H1 (cell line): ENCODE measurements around the gene EIF2B1. TPM values are rescaled to one million over a fixed set of nuclear protein-coding genes. Genes with fewer than 3 reads are reported as not detected.

Experiments
- CTCF ChIA-PET: fragments of 300-600 bp; sonication (Branson Sonifier 250); formaldehyde crosslinking; loops from one replicate; lab custom pipeline; 2021; ENCODE audit not compliant: partially characterized antibody; lab: Charles Lee
- POLR2A ChIA-PET: fragments of 300-600 bp; sonication (Branson Sonifier 250); formaldehyde crosslinking; loops from one replicate; lab custom pipeline; 2021; ENCODE audit warnings: inconsistent platforms; ENCODE audit not compliant: partially characterized antibody; lab: Charles Lee
- DNase-seq, 2 experiments: peaks; one replicate each; pipeline versions ENCODE4 v3.0.0 to v3.0.0-alpha.2; 2010 to 2022; ENCODE audit warnings: low spot score in 2 of 2, low read depth in 1 of 2, mixed read lengths in 1 of 2
- FAIRE-seq: peaks from 2 replicates; lab custom pipeline; 2011; peaks lifted over from hg19 to GRCh38; lab: Jason Lieb, UNC
- H2AFZ ChIP-seq: 2 replicates; pipeline ENCODE4 v1.8.1; 2012; ENCODE audit warnings: low read length, inconsistent platforms
- H2AK5ac ChIP-seq: 2 replicates; pipeline ENCODE4 v1.6.1; 2013; ENCODE audit warnings: low read depth, low read length
- H2BK120ac ChIP-seq: replicated peaks from 2 replicates; pipeline ENCODE3; 2013; ENCODE audit warnings: low read depth, low read length, inconsistent platforms
- H2BK12ac ChIP-seq: 2 replicates; pipeline ENCODE4 v1.6.1; 2013; ENCODE audit warnings: low read depth, low read length
- H2BK15ac ChIP-seq: 2 replicates; pipeline ENCODE4 v1.6.1; 2013; ENCODE audit warnings: low read length
- H2BK20ac ChIP-seq: 2 replicates; pipeline ENCODE4 v1.6.1; 2013; ENCODE audit warnings: low read length
- H2BK5ac ChIP-seq: 2 replicates; pipeline ENCODE4 v1.6.1; 2013; ENCODE audit warnings: low read depth, low read length
- H3K14ac ChIP-seq: 2 replicates; pipeline ENCODE4 v1.6.1; 2013; ENCODE audit warnings: inconsistent platforms; ENCODE audit not compliant: insufficient read length
- H3K18ac ChIP-seq: 2 replicates; pipeline ENCODE4 v1.6.1; 2013; ENCODE audit warnings: low read length; ENCODE audit errors: extremely low read depth
- H3K23ac ChIP-seq: 2 replicates; pipeline ENCODE4 v1.6.1; 2013; ENCODE audit warnings: inconsistent platforms; ENCODE audit not compliant: insufficient read length
- H3K23me2 ChIP-seq: 2 replicates; pipeline ENCODE4 v1.6.1; 2013; ENCODE audit warnings: low read depth, low read length
- H3K27ac ChIP-seq: 2 replicates; pipeline ENCODE4 v1.6.1; 2011; ENCODE audit warnings: low read depth, low read length, inconsistent platforms
- H3K27me3 ChIP-seq, 4 experiments: replicated peaks in 1 of 4; 1 replicate in 1 of 4; 2 replicates in 3 of 4; pipeline versions ENCODE4 v1.6.1 to v1.8.1; 2011 to 2013; ENCODE audit warnings: low read length in 3 of 4, mild to moderate bottlenecking in 3 of 4, inconsistent platforms in 2 of 4, mixed read lengths in 2 of 4, moderate library complexity in 1 of 4; ENCODE audit not compliant: control insufficient read depth in 3 of 4, insufficient read depth in 3 of 4; ENCODE audit errors: extremely low read depth in 1 of 4
- H3K36me3 ChIP-seq, 4 experiments: 2 replicates each; pipeline versions ENCODE4 v1.6.1 to v1.8.1; 2011 to 2013; ENCODE audit warnings: mild to moderate bottlenecking in 4 of 4, low read length in 3 of 4, moderate library complexity in 2 of 4, control low read depth in 1 of 4, inconsistent platforms in 1 of 4; ENCODE audit not compliant: insufficient read depth in 4 of 4, control insufficient read depth in 2 of 4
- H3K4ac ChIP-seq: replicated peaks from 2 replicates; pipeline ENCODE3; 2013; ENCODE audit warnings: low read length, low read depth, mixed read lengths, inconsistent platforms; ENCODE audit not compliant: insufficient read length
- H3K4me1 ChIP-seq, 4 experiments: replicated peaks in 1 of 4; 1 replicate in 1 of 4; 2 replicates in 3 of 4; pipeline versions ENCODE4 v1.6.1 to v1.8.1; 2011 to 2013; ENCODE audit warnings: low read length in 3 of 4, inconsistent platforms in 2 of 4, mixed read lengths in 1 of 4; ENCODE audit not compliant: insufficient read depth in 4 of 4, control insufficient read depth in 3 of 4
- H3K4me2 ChIP-seq, 2 experiments: 2 replicates each; pipeline versions ENCODE4 v1.6.1 to v1.8.1; 2011 to 2013; ENCODE audit warnings: low read depth in 2 of 2, low read length in 2 of 2, control low read depth in 1 of 2, inconsistent platforms in 1 of 2, mild to moderate bottlenecking in 1 of 2; ENCODE audit not compliant: insufficient read depth in 1 of 2
- H3K4me3 ChIP-seq, 4 experiments: fragments of 200-600, 300-600 bp in 1 of 4; sonication (generic), shearing (Covaris generic), sonication (Bioruptor Twin) in 1 of 4; 2 replicates each; pipeline versions ENCODE4 v1.5.1 to v1.8.1; 2011 to 2016; ENCODE audit warnings: low read length in 4 of 4, low read depth in 3 of 4, control low read depth in 2 of 4, inconsistent platforms in 2 of 4, mild to moderate bottlenecking in 2 of 4, mixed read lengths in 1 of 4, moderate library complexity in 1 of 4; ENCODE audit not compliant: insufficient read depth in 2 of 4; ENCODE audit errors: extremely low read depth in 1 of 4
- H3K56ac ChIP-seq: replicated peaks from 2 replicates; pipeline ENCODE3; 2013; ENCODE audit warnings: low read depth, mild to moderate bottlenecking, mixed read lengths, low read length, inconsistent platforms; ENCODE audit not compliant: insufficient read length
- H3K79me1 ChIP-seq: 2 replicates; pipeline ENCODE4 v1.6.1; 2013; ENCODE audit warnings: low read depth, low read length, control low read depth
- H3K79me2 ChIP-seq, 2 experiments: 2 replicates each; pipeline versions ENCODE4 v1.6.1 to v1.8.1; 2012 to 2013; ENCODE audit warnings: low read length in 2 of 2, mild to moderate bottlenecking in 2 of 2, inconsistent platforms in 1 of 2; ENCODE audit not compliant: insufficient read depth in 2 of 2, control insufficient read depth in 1 of 2
- H3K9ac ChIP-seq, 4 experiments: replicated peaks in 1 of 4; 1 replicate in 1 of 4; 2 replicates in 3 of 4; pipeline versions ENCODE4 v1.6.1 to v1.8.1; 2011 to 2013; ENCODE audit warnings: low read depth in 3 of 4, low read length in 3 of 4, control low read depth in 2 of 4, mild to moderate bottlenecking in 2 of 4, moderate library complexity in 2 of 4, inconsistent platforms in 1 of 4; ENCODE audit errors: extremely low read depth in 1 of 4
- H3K9me3 ChIP-seq, 2 experiments: 2 replicates each; pipeline versions ENCODE4 v1.6.1 to v1.8.1; 2012 to 2013; ENCODE audit warnings: mild to moderate bottlenecking in 2 of 2, moderate library complexity in 2 of 2, control low read depth in 1 of 2, inconsistent platforms in 1 of 2, low read depth in 1 of 2, low read length in 1 of 2, mixed read lengths in 1 of 2; ENCODE audit not compliant: insufficient read depth in 2 of 2
- H4K20me1 ChIP-seq, 2 experiments: replicated peaks in 1 of 2; 2 replicates each; pipeline versions ENCODE3 to v1.8.1; 2011 to 2013; ENCODE audit warnings: inconsistent platforms in 2 of 2, low read length in 2 of 2, mild to moderate bottlenecking in 1 of 2; ENCODE audit not compliant: insufficient read depth in 2 of 2, control insufficient read depth in 1 of 2
- H4K5ac ChIP-seq: 2 replicates; pipeline ENCODE4 v1.6.1; 2013; ENCODE audit warnings: low read length, low read depth, mixed read lengths, inconsistent platforms; ENCODE audit not compliant: insufficient read length
- H4K8ac ChIP-seq: 2 replicates; pipeline ENCODE4 v1.8.0; 2013; ENCODE audit warnings: mild to moderate bottlenecking, moderate library complexity, low read length, inconsistent platforms; ENCODE audit not compliant: insufficient read depth; ENCODE audit errors: extremely low read depth
- H4K91ac ChIP-seq: replicated peaks from 2 replicates; pipeline ENCODE3; 2013; ENCODE audit warnings: low read length, mixed read lengths, inconsistent platforms; ENCODE audit not compliant: insufficient read length
- CBX5 ChIP-seq: fragments of 300-800, 300-1000 bp; sonication (generic); IDR thresholded peaks from 2 replicates; pipeline ENCODE4 v1.7.1; 2016; ENCODE audit warnings: antibody characterized with exemption, low read length, low read depth
- WGBS, 2 experiments: shearing (Covaris generic) in 1 of 2; methylation state at CpG; one replicate each; pipeline versions ENCODE4 v1.1.6 to v1.1.7; 2013 to 2015; ENCODE audit warnings: low lambda C conversion rate in 2 of 2, mixed read lengths in 2 of 2, inconsistent platforms in 1 of 2, low coverage in 1 of 2, missing lambda C conversion rate in 1 of 2; ENCODE audit not compliant: insufficient replicate concordance in 2 of 2, insufficient coverage in 1 of 2, insufficient read length in 1 of 2; ENCODE audit errors: extremely low coverage in 1 of 2, missing lambda C conversion rate in 1 of 2; 5-methylcytosine and 5-hydroxymethylcytosine counted together
- polyA plus RNA-seq, 7 experiments: library from polyadenylated mRNA; depleted of rRNA in 3 of 7; stranded (reverse) in 5 of 7; unstranded in 2 of 7; fragments of >200 nt in 5 of 7; fragments of 200-250 nt in 2 of 7; gene quantifications; 1 replicate in 5 of 7; 2 replicates in 1 of 7; 4 replicates in 1 of 7; pipeline versions ENCODE4 v1.2.1 to v1.2.3, GENCODE V29; 2011 to 2013; ENCODE audit warnings: missing spikeins in 2 of 7, mixed read lengths in 2 of 7
- total RNA-seq: library from RNA; stranded (reverse); fragmentation: NEBNext Ultra II Directional; extraction: Animal tissue kit (Norgen Biotek cat#: 25700); gene quantifications from 2 replicates; pipeline ENCODE4 v1.2.1, GENCODE V29; 2021

The EIF2B1 gene
- total and polyA plus RNA-seq, 2 of the 8 experiments (the other 6 are each of a cell fraction or from before 2014, with no cell fraction given): 24.9 to 49.9 TPM

- Histone ChIP-seq H3K4me1 (no peaks in the 10 kb centered on the region), H3K36me3 (peaks cover 4 to 48% (median 7%) of the 10 kb centered on the region in 4 experiments; a peak in 7 of 8 replicates), H3K9ac (no peak overlapping the region), H3K79me2 (no peaks in the 10 kb centered on the region), H3K27ac (no peak overlapping the region), H4K20me1 (no peaks in the 10 kb centered on the region), H4K5ac (no peak overlapping the region), H2BK120ac (no peak overlapping the region), H2AK5ac (no peak overlapping the region), H3K4me2 (no peak overlapping the region), H3K9me3 (no peaks in the 10 kb centered on the region), H3K56ac (no peak overlapping the region), H3K23me2 (peaks cover 5% of the 10 kb centered on the region; the same call in 1 of the 2 replicates), H4K8ac (no peak overlapping the region), H3K18ac (no peak overlapping the region), H2BK12ac (no peak overlapping the region), H3K27me3 (no peaks in the 10 kb centered on the region), H3K23ac (no peak overlapping the region), H2BK5ac (no peak overlapping the region), H3K14ac (no peak overlapping the region), H4K91ac (no peak overlapping the region), H3K4me3 (no peak overlapping the region), H2BK15ac (no peak overlapping the region), H3K79me1 (no peaks in the 10 kb centered on the region), H2BK20ac (no peak overlapping the region), H2AFZ (no peak overlapping the region), H3K4ac (no peak overlapping the region)
- 93% methylated on average over 5 of the region's 5 CpGs; no CpG with 5 or more reads in 1 of the 2 experiments for WGBS, 2 experiments
- POLR2A ChIA-PET: no interaction called here
- FAIRE-seq: no peak
- CTCF ChIA-PET: interaction anchor here (0.6 kb wide), 1 partner anchor 16 kb away, joined by 3 read pairs; no protein-coding TSS in a partner anchor
- TF ChIP-seq CBX5: no peak
- no peak for DNase-seq
Measured at GRCh38 chr12:123655420-123655819, 21.9 kb upstream of the EIF2B1 start.
